A673 (cell line): ENCODE measurements around the gene TOMM5. TPM values are rescaled to one million over a fixed set of nuclear protein-coding genes. Genes with fewer than 3 reads are reported as not detected.

ENCODE experiments used
- BruUV-seq: library from RNA; stranded (reverse); fragments of 400-500 nt; replicated peaks from 2 replicates; lab custom pipeline; 2021; lab: Mats Ljungman, UMichigan
- CTCF ChIA-PET: fragments of 300-600 bp; sonication (Branson Sonifier 250); formaldehyde crosslinking; loops from one replicate; lab custom pipeline; 2022; ENCODE audit warnings: antibody characterized with exemption; lab: Charles Lee
- POLR2A ChIA-PET: fragments of 300-600 bp; sonication (Branson Sonifier 250); formaldehyde crosslinking; loops from one replicate; lab custom pipeline; 2022; ENCODE audit warnings: antibody characterized with exemption; ENCODE audit not compliant: low non-redundant PET; lab: Charles Lee
- DNase-seq: peaks from one replicate; pipeline ENCODE4 v3.0.0-alpha.2; 2015; ENCODE audit warnings: low spot score
- H3K27ac ChIP-seq: fragments of 200-600 bp; sonication (generic); 2 replicates; pipeline ENCODE4 v1.5.1; 2016; ENCODE audit warnings: mixed run types, low read depth, mild to moderate bottlenecking, mixed read lengths, antibody characterized with exemption, low read length; ENCODE audit not compliant: poor library complexity, severe bottlenecking
- H3K27me3 ChIP-seq: fragments of 200-600 bp; sonication (generic); replicated peaks from 2 replicates; pipeline ENCODE4 v1.6.1; 2017; ENCODE audit warnings: mixed run types, low read depth, mild to moderate bottlenecking, mixed read lengths, antibody characterized with exemption, low read length; ENCODE audit not compliant: insufficient read depth, poor library complexity
- H3K36me3 ChIP-seq: fragments of 200-600 bp; sonication (generic); 2 replicates; pipeline ENCODE4 v1.6.1; 2016; ENCODE audit warnings: mixed run types, mild to moderate bottlenecking, mixed read lengths, antibody characterized with exemption, low read length; ENCODE audit not compliant: insufficient read depth, poor library complexity, severe bottlenecking
- H3K4me1 ChIP-seq: fragments of 200-600 bp; sonication (generic); 2 replicates; pipeline ENCODE4 v1.6.1; 2017; ENCODE audit warnings: mixed run types, mild to moderate bottlenecking, mixed read lengths, antibody characterized with exemption, low read length; ENCODE audit not compliant: insufficient read depth, poor library complexity, severe bottlenecking
- H3K4me3 ChIP-seq: fragments of 200-600 bp; sonication (generic); 2 replicates; pipeline ENCODE4 v1.5.1; 2016; ENCODE audit warnings: low read depth, mixed run types, mild to moderate bottlenecking, mixed read lengths, low read length; ENCODE audit not compliant: poor library complexity, severe bottlenecking
- H3K9me3 ChIP-seq: fragments of 200-600 bp; sonication (generic); 2 replicates; pipeline ENCODE4 v1.6.1; 2016; ENCODE audit warnings: mixed run types, low read depth, mild to moderate bottlenecking, mixed read lengths, antibody characterized with exemption, low read length; ENCODE audit not compliant: poor library complexity, severe bottlenecking
- CTCF ChIP-seq: fragments of 300-800, 200-600 bp; sonication (generic); conservative IDR thresholded peaks from 2 replicates; pipeline ENCODE4 v1.5.1; 2017; ENCODE audit warnings: low read depth, mild to moderate bottlenecking, antibody characterized with exemption, low read length, moderate library complexity, mixed read lengths
- EZH2 ChIP-seq: fragments of 200-600 bp; sonication (generic); IDR thresholded peaks from 2 replicates; pipeline ENCODE4 v1.6.1; 2017; ENCODE audit warnings: borderline replicate concordance, low read depth, mild to moderate bottlenecking, mixed read lengths, antibody characterized with exemption, low read length; ENCODE audit not compliant: poor library complexity, severe bottlenecking
- intact Hi-C: fragments of 100-400 bp; cut with micrococcal nuclease; formaldehyde crosslinking; loops from one replicate; pipeline ENCODE4 v1.10.0; 2022; ENCODE audit not compliant: unreplicated experiment
- total RNA-seq: library from RNA; stranded (reverse); gene quantifications from 2 replicates; pipeline ENCODE4 v1.2.3, GENCODE V29; 2021

Gene TOMM5
- total RNA-seq, 1 experiment from 2014 or later: 247 TPM

- Histone ChIP-seq H3K4me1 (peaks cover 3% of the 10 kb centered on the region), H3K9me3 (no peaks in the 10 kb centered on the region), H3K4me3 (no peak overlapping the region), H3K27ac (no peak overlapping the region), H3K36me3 (no peaks in the 10 kb centered on the region), H3K27me3 (no peaks in the 10 kb centered on the region)
- BruUV-seq: no TSS peak
- TF ChIP-seq EZH2: no peak
- POLR2A ChIA-PET: no interaction called here
- intact Hi-C loops: no loop called here
- CTCF ChIA-PET: no interaction called here
- no peak for DNase-seq
These were observed 30.9 kb upstream of the TOMM5 start for GRCh38 chr9:37623267-37623666.

GRCh38 chr9:37622462-37622861 lies 30.1 kb upstream of the TOMM5 start:
- Histone ChIP-seq H3K4me3 (no peak overlapping the region), H3K4me1 (peaks cover 8% of the 10 kb centered on the region), H3K36me3 (no peaks in the 10 kb centered on the region), H3K27ac (no peak overlapping the region), H3K27me3 (no peaks in the 10 kb centered on the region), H3K9me3 (no peaks in the 10 kb centered on the region)
- CTCF ChIA-PET: interaction anchor here (0.7 kb wide), 1 partner anchor 30 kb away, joined by 4 read pairs; the partner anchor contains the start of gene TOMM5
- POLR2A ChIA-PET: no interaction called here
- TF ChIP-seq EZH2 (no peak), CTCF (no peak)
- no TSS peak for BruUV-seq
- intact Hi-C loops: no loop called here
- DNase-seq: no peak

GRCh38 chr9:37621273-37622121 lies 29.1 kb upstream of the TOMM5 start:
- ChIA-PET CTCF (interaction anchor here (0.7 kb wide), 1 partner anchor 29 kb away, joined by 4 read pairs; the partner anchor contains the start of gene TOMM5), POLR2A (no interaction called here)
- intact Hi-C loops: no loop called here
- no TSS peak for BruUV-seq
- no peak for DNase-seq
- Histone ChIP-seq H3K27me3 (no peaks in the 10 kb centered on the region), H3K4me1 (peaks cover 8% of the 10 kb centered on the region), H3K27ac (no peak overlapping the region), H3K36me3 (no peaks in the 10 kb centered on the region), H3K4me3 (no peak overlapping the region), H3K9me3 (no peaks in the 10 kb centered on the region)
- TF ChIP-seq EZH2 (no peak), CTCF (no peak)

GRCh38 chr9:37620396-37620795 lies 28.0 kb upstream of the TOMM5 start:
- ChIA-PET CTCF (no interaction called here), POLR2A (no interaction called here)
- DNase-seq: no peak
- BruUV-seq: no TSS peak
- Histone ChIP-seq H3K4me3 (no peak overlapping the region), H3K9me3 (no peaks in the 10 kb centered on the region), H3K36me3 (no peaks in the 10 kb centered on the region), H3K27ac (no peak overlapping the region), H3K27me3 (no peaks in the 10 kb centered on the region), H3K4me1 (peaks cover 8% of the 10 kb centered on the region)
- intact Hi-C loops: no loop called here
- TF ChIP-seq EZH2: no peak
- no peak for TF ChIP-seq CTCF
